T1000 (cell line): ENCODE measurements around the gene AGK.
"Not testable (repeated sequence)": the region's sequence is repeated elsewhere in the genome, so short reads cannot be mapped to it uniquely, and the experiment has no call there.

Experiments used
- DNase-seq: peaks from one replicate; lab custom pipeline; 2025; ENCODE audit warnings: mixed read lengths; lab: John Stamatoyannopoulos, UW

The AGK gene

GRCh38 chr7:141557360-141557759 is 6.2 kb downstream of the AGK start:
- no peak for DNase-seq

DNA sequence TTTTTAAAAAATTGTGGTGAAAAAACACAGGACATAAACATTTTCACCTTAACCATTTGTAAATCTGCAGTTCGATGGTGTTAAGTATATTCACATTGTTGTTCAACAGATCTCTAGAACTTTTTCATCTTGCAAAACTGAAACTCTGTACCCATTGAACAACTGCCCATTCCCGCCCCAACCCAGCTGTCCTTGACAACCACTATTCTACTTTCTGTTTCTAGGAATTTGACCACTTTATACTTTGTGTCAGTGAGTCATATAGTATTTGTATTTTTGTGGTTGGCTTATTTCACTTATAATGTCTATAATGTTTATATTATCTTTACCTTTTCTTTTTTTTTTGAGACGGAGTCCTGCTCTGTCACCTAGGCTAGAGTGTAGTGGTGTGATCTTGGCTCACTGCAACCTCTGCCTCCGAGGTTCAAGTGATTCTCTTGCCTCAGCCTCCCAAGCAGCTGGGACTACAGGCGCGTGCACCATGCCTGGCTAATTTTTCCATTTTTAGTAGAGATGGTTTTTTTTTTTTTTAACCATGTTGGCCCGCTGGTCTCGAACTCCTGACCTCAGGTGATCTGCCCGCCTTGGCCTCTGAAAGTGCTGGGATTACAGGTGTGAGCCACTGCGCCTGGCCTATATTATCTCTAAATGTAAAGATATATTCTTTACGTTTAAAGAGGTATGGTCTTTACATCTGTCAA is 6.8 kb downstream of the AGK start:
- not testable (repeated sequence) for DNase-seq

DNA sequence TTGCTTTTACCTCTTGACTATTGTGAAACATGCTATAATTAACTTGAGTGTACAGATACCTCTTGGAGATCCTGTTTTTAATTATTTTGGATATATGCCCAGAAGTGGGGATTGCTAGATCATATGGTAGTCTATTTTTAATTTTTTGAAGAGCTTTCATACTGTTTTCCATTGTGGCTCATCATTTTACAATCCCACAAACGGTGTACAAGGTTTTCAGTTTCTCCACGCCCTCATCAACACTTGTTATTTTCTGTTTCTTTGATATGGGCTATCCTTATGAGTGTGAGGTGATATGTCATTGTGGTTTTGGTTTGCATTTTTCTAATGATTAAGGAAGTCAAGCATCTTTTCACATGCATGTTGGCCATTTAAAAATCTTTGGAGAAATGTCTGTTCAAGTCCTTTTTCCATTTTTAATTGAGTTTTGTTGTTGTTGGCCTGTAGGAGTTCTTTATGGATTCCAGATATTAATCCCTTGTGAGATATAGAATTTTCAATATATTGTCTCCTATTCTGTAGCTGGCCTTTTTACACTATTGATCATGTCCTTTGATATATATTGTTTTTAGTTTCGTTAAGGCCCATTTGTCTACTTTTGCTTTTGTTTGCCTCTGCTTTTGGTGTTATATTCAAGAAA is 7.5 kb downstream of the AGK start:
- DNase-seq = no peak

- DNase-seq = no peak
Observed at GRCh38 chr7:141559961-141560360, 8.8 kb downstream of the AGK start.

DNA sequence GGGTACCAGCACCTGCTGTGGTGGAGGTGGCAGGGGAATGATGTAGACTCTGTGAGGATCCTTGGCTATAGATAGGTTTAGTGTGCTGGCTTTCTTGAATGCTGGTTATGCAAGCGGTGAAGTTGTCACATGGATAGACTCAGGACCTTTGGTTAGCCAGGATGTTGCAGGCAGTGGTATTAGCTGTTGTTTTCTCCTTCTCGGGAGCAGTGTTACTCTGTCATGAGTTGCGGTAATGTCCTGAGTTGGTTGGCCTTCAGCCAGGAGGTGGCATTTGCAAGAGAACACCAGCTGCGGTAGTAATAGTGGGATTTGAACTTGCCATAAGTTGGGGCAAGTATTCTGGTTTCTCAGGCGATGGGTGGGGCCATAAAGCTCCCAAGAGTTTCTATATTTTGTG is 10.8 kb downstream of the AGK start:
- no peak for DNase-seq

DNA sequence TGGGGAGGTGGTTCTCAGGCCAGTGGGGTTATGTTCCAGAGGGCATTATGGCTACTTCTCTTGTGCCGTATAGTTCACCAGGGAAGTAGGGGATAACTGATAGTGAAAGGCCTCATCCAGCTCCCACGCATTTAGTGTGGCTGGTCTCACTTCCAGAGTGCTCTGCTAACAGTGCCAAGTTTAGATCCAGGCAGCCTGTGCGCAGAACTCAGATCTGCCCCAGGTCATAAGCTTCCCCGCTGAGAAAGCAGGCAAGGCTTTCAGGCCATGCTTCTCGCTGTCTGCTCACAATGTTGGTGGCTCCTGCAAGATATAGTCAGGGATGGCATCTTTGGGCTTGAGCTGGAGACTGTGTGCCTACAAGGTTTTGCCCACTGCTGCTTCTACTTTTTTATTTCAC is 11.3 kb downstream of the AGK start:
- no peak for DNase-seq

GRCh38 chr7:141562972-141563371 is 11.8 kb downstream of the AGK start:
- DNase-seq = no peak

- DNase-seq = no peak
Observed at GRCh38 chr7:141563956-141564623, 12.9 kb downstream of the AGK start.

GRCh38 chr7:141567432-141567831 is 16.2 kb downstream of the AGK start:
- no peak for DNase-seq

- no peak for DNase-seq
Observed at GRCh38 chr7:141568227-141568626, 17.0 kb downstream of the AGK start.

GRCh38 chr7:141571059-141571458 is 19.8 kb downstream of the AGK start:
- no peak for DNase-seq

DNA sequence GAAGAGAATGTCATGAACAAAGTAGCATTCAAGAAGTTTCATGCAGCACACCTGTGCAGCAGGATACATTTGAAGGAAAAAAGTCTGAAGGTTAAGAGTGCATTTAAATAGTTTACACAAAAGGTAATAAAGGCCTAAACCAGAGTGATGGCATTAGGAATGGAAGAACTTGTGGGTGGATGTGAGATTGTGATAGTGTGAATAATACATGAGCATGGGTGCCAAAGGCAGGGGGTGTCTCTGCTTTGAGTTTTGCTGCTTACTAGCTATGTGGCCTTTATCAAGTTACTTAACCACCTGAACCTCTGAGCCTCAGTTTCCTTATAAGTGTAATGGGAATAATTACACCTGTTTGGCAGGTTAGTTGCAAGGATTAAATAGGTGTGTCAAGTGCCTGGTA is 21.0 kb downstream of the AGK start:
- DNase-seq = no peak

GRCh38 chr7:141573511-141573910 is 22.3 kb downstream of the AGK start:
- DNase-seq = no peak

DNA sequence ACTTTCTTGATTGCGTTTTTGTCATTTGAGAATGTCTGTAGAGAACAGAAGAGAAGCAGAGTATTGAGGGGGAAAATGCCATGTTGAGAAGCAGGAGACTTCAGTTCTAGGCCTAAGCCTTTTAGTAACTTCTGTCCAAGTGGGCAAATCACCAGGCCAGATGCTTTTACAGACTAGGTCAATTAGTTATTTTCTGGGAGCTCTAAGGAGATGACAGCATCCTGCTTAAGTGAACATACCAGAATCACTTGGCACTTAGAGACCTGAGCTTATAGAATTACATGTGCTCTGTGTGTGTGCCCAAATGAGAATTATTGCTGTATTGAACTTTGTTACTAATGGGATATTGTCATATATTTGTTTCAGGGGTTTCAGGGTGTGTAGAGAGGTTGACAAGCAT is 24.0 kb downstream of the AGK start:
- no peak for DNase-seq

- no peak for DNase-seq
Observed at GRCh38 chr7:141575654-141576448, 24.6 kb downstream of the AGK start.

DNA sequence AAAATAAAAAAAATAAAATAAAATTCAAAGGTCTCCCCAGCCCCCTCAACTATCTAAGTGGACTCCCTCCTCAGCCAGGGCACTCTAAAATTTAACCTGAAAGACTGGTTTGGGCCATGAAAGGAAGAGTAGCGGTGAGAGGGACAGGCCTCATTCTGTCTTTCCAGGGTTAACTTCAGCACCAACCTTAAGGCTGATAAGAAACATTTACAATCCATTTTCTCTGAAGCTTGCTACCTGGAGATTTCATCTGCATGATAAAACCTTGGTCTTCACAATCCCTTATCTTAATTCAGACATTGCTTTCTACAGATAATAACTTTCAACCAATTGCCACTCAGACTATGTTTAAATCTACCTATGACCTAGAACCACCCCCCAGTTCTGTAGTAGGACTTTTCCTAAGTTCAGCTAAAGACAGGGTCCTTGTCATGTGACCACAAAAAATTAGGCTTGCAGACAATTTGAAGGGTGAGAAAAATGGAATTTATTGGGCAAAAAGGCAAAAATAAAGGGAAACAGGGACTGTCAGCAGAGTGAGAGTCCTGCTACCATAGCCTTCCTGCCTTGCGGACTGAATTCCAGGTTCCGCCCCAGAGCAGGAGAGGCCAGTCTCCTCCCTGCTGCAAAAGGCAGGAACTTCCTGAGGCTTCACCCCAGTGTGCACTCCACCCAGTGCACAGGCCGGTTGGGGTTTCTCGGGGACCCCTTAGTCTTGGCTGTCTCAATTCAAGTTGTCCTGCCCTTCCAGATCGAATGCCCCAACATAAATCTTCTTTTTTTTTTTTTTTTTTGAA is 26.0 kb downstream of the AGK start:
- DNase-seq = no peak

GRCh38 chr7:141579953-141580352 is 28.7 kb downstream of the AGK start:
- not testable (repeated sequence) for DNase-seq

DNA sequence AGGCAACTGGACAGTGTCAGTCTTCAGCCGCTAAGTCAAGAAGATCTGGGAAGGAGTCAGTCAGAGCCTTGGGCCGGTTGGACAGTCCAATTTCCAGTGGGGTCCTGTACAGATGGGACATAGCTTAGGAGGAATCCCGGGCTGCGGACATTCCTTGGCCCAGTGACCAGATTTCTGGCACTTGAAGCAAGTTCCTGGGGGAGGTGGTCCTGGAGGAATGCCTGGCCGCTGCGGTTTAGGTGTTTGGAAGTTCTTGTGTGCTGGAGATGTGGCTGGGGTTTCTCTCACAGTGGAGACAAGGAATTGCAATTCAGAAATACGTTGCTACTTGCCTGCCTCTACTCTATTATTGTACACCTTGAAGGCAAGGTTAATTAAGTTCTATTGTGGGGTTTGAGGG is 30.9 kb downstream of the AGK start:
- not testable (repeated sequence) for DNase-seq

- no peak for DNase-seq
Observed at GRCh38 chr7:141584935-141585334, 33.7 kb downstream of the AGK start.

DNA sequence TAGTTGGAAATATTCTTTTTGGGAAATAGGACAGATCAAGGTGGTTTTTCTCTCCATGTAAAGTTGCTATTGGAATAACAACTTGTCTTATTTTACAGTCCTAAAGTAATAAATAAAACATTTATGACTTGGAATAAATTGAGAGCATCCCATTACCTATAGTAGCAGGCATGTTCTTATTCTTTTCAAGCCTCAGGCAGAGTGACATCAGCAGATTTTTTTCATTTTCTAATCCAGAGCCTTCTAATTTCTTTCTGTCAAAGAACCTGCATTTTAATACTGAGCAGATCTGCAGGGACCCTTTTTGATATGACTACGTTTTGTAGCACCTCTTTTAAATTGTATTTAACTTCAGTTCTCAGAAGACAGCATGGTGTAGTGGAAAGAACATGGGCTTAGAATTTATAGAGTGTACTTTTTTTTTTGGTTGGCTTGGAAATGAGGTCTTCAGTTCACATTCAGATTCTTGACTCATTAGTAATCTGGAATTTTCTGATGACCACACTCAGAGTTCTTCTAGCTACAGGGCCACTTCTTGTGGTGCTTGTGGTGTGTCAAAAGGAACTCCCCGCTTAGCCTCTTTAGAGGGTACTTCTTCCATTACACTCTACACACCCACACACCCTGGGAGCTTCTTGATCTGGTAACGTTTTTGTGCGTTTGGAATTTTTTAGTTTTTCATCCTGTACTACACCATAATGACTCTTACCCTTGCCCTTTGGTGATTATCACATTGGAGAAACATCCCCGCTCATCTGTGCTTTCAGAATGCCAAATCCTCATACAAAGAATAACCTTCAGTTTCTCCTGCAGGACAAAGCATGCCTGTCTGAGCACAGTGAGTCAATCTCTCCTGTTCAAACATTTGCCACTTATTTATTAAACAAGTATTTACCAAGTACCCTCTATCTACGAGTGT is 34.6 kb downstream of the AGK start:
- DNase-seq = peak; percentile 32

DNA sequence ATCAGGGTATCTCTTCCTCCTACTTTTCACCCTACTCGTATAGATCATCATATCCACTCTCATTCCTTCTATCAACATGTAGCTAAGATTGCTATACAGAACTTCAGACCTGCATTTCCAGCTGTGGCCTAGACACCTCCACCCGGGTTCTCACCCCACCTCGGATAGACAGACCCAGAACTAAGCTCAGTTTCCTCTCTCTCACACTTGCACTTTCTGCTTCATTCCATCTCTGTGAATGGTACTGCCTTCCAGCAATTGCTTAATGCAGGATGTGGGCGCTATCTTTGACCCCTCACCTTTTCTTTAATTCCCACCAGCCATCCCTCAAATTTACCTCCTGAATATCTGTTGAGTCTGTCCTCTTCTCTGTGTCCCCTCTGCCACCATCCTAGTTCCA is 35.7 kb downstream of the AGK start:
- DNase-seq = no peak
